NCI-H1436 treated with DMSO at 0.1 percent for 48 hours (cell line): Measurements from ENCODE around the gene INSIG1.

ENCODE experiments used
- DNase-seq: peaks from one replicate; lab custom pipeline; 2025; lab: John Stamatoyannopoulos, UW

The INSIG1 gene

GRCh38 chr7:155327590-155328320 lies 30.1 kb downstream of the INSIG1 start:
- no peak for DNase-seq

- DNase-seq = no peak
Measured at GRCh38 chr7:155329225-155329624, 31.5 kb downstream of the INSIG1 start.

GRCh38 chr7:155331396-155331795 lies 33.7 kb downstream of the INSIG1 start:
- no peak for DNase-seq

- no peak for DNase-seq
Measured at GRCh38 chr7:155333346-155334234, 35.9 kb downstream of the INSIG1 start.

GRCh38 chr7:155336812-155337602 lies 39.3 kb downstream of the INSIG1 start:
- DNase-seq = no peak

GRCh38 chr7:155337946-155338631 lies 40.4 kb downstream of the INSIG1 start:
- DNase-seq = no peak

GRCh38 chr7:155338632-155339320 lies 41.1 kb downstream of the INSIG1 start:
- DNase-seq = no peak

GRCh38 chr7:155339474-155339873 lies 41.8 kb downstream of the INSIG1 start:
- DNase-seq = no peak

GRCh38 chr7:155340071-155340531 lies 42.4 kb downstream of the INSIG1 start:
- DNase-seq = no peak

GRCh38 chr7:155340721-155341120 lies 43.0 kb downstream of the INSIG1 start:
- no peak for DNase-seq

- DNase-seq = no peak
Measured at GRCh38 chr7:155341463-155341983, 43.8 kb downstream of the INSIG1 start.

GRCh38 chr7:155342313-155342712 lies 44.6 kb downstream of the INSIG1 start:
- DNase-seq = no peak

GRCh38 chr7:155343150-155343549 lies 45.5 kb downstream of the INSIG1 start:
- DNase-seq = no peak

GRCh38 chr7:155343661-155344121 lies 46.0 kb downstream of the INSIG1 start:
- DNase-seq = no peak

- no peak for DNase-seq
Measured at GRCh38 chr7:155344270-155344617, 46.6 kb downstream of the INSIG1 start.

- no peak for DNase-seq
Measured at GRCh38 chr7:155344618-155345433, 47.1 kb downstream of the INSIG1 start.

GRCh38 chr7:155345490-155345889 lies 47.8 kb downstream of the INSIG1 start:
- DNase-seq = no peak

GRCh38 chr7:155346285-155346684 lies 48.6 kb downstream of the INSIG1 start:
- DNase-seq = no peak

- no peak for DNase-seq
Measured at GRCh38 chr7:155348806-155349205, 51.1 kb downstream of the INSIG1 start.
